Memory B cell (primary cell): Measurements from ENCODE around the gene ARHGAP20.
"Not testable (repeated sequence)": the region's sequence is repeated elsewhere in the genome, so short reads cannot be mapped to it uniquely, and the experiment has no call there.

Experiments
- ATAC-seq: fragments of 150-1000 bp; cut with Tn5 transposase; 2 replicates; pipeline ENCODE4 v1.10.0; 2021; ENCODE audit warnings: low read depth, mild to moderate bottlenecking, moderate library complexity
- DNase-seq, 2 donors: peaks; one replicate each; pipeline ENCODE4 v3.0.0; 2022; ENCODE audit warnings: low spot score in 2 of 2
- H3K27ac Mint-ChIP-seq: one replicate; pipeline ENCODE4 v1.8.0; 2022; ENCODE audit warnings: mild to moderate bottlenecking, moderate library complexity, mixed read lengths
- H3K27me3 Mint-ChIP-seq: one replicate; pipeline ENCODE4 v1.8.0; 2022; ENCODE audit warnings: mixed read lengths
- H3K36me3 Mint-ChIP-seq: one replicate; pipeline ENCODE4 v1.8.0; 2022; ENCODE audit warnings: mild to moderate bottlenecking, mixed read lengths
- H3K4me1 Mint-ChIP-seq: one replicate; pipeline ENCODE4 v1.8.0; 2022; ENCODE audit warnings: mixed read lengths
- H3K4me3 Mint-ChIP-seq: one replicate; pipeline ENCODE4 v1.8.0; 2022; ENCODE audit warnings: mild to moderate bottlenecking, moderate library complexity, mixed read lengths
- H3K9me3 Mint-ChIP-seq: one replicate; pipeline ENCODE4 v1.8.0; 2022; ENCODE audit warnings: mixed read lengths

The ARHGAP20 gene

DNA sequence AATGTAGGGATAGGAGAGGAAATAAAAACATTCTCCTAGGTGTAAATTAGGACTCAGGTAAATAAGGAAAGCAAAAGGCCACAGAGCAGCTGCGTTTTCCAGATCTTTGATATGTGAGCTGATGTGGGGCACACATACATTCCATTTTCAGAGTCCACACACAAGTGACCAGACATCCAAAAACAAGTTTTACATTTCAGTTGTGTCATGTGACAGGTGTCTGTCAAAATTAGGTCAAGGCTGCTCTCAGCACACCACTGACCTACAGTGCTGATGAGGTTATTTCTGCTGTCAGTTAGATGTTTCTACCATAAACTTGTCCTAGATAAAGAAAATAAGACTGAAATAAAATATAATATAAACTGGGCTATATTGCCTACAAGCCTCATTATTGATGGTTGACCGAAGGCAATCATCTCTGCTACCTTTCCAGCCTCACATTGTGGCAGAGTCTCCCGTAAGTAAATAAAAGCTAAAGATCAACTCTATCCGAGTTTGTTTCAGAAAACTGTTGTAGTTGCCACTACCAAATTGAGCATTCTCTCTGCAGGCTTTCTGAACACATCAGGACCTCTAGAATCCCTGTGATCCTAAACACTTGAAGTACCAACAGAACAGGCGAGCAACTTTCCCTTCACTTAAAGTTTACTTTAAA, 7.9 kb downstream of the ARHGAP20 start:
- H3K9me3 Mint-ChIP-seq, result no peaks in the 10 kb centered on the region
- H3K36me3 Mint-ChIP-seq, result no peaks in the 10 kb centered on the region
- no peak overlapping the region for H3K27ac Mint-ChIP-seq
- no peaks in the 10 kb centered on the region for H3K4me1 Mint-ChIP-seq
- H3K27me3 Mint-ChIP-seq, result peaks cover 3% of the 10 kb centered on the region
- DNase-seq (no peak), ATAC-seq (no peak)
- H3K4me3 Mint-ChIP-seq, result no peak overlapping the region

DNA sequence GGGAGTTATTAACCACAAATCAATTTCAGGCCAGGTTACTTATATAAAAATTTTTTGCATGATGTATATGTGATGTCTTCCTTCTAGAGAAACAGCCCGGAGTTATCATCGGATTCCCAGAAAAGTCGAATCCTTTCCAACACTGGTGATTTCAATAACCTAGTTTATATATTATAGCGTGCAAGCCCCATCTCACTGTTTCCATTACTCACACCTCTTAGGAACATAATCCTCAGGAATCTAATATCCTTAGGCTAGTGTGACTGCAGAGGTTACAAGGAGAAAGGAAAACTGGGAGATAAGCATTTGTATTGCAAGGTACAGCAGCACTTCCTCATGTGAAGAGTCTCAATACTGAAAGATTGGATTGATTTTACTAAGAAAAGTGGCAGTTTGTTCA, 20.3 kb downstream of the ARHGAP20 start:
- no peak for DNase-seq
- H3K27me3 Mint-ChIP-seq, result no peaks in the 10 kb centered on the region
- H3K4me1 Mint-ChIP-seq, result no peaks in the 10 kb centered on the region
- ATAC-seq, result no peak
- H3K9me3 Mint-ChIP-seq, result no peaks in the 10 kb centered on the region
- no peak overlapping the region for H3K4me3 Mint-ChIP-seq
- H3K27ac Mint-ChIP-seq, result no peak overlapping the region
- H3K36me3 Mint-ChIP-seq, result peaks cover 2% of the 10 kb centered on the region

DNA sequence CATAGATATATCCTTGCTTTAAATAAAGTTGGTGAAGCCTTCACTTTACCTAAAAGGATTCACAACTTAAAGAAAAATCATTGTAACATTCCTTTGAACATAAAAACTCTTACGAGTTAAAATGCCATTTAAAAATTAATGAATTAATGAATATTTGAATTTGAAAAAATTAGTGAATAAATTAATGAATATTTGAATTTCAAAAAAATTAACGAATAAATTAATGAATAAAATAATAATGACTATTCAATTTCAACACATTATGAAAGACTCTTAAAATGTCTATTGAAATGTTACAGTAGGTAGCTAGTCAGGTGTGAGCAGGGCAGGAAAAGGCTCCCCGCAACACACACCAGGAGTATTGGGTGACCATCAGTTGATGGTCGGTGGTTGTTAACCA, 22.9 kb downstream of the ARHGAP20 start:
- Mint-ChIP-seq H3K9me3 (no peaks in the 10 kb centered on the region), H3K27ac (no peak overlapping the region), H3K36me3 (peaks cover 2% of the 10 kb centered on the region), H3K4me3 (no peak overlapping the region), H3K4me1 (no peaks in the 10 kb centered on the region), H3K27me3 (no peaks in the 10 kb centered on the region)
- DNase-seq (no peak), ATAC-seq (no peak)

DNA sequence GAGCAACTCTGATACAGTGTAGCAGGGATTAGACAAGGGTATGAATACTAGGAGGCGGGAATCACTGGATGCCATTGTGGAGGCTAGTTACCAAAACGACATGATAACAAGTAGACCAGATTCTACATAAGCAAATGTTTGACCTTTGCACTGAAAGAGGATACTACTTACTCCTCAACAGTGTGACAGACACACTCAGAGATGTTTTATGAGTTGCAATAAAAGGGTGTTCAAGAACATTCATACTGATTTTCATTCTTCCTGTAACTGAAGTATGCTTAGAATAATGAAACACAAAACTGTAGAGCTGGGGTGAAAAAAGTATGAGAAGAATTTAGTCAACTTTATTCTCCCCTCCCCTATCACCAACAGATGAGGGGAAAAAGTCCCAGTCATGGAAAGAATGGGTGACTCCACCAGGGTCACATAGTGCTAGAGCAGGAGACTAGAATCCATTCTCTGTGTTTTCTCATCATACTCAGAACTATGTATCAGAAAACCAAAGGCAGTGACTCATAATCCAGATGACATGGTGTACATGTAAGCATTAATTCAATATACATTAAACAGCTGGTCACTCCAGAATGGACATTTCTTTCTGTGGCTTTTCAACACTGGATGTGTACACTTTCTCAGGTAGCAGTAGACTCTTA, 32.8 kb downstream of the ARHGAP20 start:
- Mint-ChIP-seq H3K27ac (no peak overlapping the region), H3K27me3 (no peaks in the 10 kb centered on the region), H3K4me3 (no peak overlapping the region), H3K4me1 (peaks cover 5% of the 10 kb centered on the region), H3K9me3 (no peaks in the 10 kb centered on the region), H3K36me3 (peaks cover 6% of the 10 kb centered on the region)
- no peak for ATAC-seq
- no peak for DNase-seq

DNA sequence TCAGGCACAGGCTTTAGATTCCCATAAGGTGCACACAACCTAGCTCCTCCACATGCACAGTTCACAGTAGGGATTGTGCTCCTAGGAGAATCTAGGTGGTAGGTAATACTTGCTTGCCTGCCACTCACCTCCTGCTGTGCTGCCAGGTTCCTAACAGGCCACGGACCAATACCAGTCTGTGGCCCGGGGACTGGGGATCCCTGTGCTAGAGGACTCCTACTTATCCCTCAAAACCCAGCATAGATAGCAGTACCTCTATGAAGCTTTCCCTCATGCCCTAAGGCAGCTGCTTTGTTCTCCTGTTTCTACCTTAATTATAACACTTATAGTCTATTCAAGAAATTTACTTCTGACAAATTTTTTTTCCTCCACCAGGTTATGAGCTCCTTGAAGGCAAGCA, 36.7 kb downstream of the ARHGAP20 start:
- H3K4me3 Mint-ChIP-seq, result no peak overlapping the region
- no peak overlapping the region for H3K27ac Mint-ChIP-seq

DNA sequence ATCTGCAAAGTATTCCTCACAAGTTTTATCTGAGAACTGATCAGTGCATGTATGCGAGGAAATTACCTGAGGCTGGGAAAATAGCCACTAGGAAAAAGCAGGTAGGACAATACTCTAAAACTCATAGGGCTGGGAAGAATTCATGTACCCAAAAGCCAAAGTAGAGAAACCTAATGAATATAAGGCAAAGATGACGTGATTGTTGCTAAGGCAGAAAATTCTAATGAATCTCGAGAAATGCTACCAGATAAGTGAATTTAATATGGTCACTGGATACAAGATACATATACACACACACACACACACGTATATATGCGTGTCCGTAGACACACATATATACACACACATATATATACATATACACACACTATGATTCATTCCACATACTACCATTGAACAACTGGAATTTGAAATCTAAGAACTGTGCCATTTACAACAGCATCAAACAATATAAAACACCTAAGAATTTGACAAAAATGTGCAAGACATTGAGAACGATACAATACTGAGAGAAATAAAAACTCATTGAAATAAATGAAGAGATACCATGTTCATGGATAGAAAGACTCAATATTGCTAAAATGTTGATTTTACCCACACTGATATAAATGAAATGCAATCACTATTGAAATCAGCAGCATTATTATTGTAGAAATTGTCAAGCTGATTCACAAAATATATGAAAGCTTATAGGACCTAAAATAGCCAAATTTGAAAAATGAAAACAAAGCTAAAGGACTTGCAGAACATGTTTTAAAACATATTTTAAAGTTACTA, 46.4 kb downstream of the ARHGAP20 start:
- Mint-ChIP-seq H3K27ac (no peak overlapping the region), H3K4me1 (no peaks in the 10 kb centered on the region)

More for the DNA sequence above, 36.7 kb downstream of the ARHGAP20 start:
- Mint-ChIP-seq H3K36me3 (peaks cover 9% of the 10 kb centered on the region), H3K9me3 (peaks cover 3% of the 10 kb centered on the region), H3K27me3 (no peaks in the 10 kb centered on the region), H3K4me1 (peaks cover 5% of the 10 kb centered on the region)
- ATAC-seq, result no peak
- no peak for DNase-seq

DNA sequence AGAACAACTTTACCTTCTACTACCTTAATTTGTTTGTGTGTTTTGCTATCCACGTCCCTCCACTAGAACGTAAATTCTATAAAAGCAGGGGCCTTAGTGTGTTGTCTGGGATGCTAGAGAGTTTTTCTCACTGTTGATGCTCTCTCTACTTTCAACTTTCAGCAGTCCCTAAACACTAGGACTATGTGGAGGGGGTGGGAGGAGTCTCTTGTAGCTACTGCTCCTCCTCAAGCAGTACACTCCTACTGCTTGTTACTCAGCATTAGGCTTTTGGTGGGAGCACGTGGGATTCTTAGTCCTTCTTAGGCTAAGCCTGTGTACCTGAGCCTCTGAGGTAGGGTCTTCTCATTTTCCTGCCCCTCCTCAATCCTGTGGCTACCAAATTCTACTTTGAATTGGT, 56.3 kb downstream of the ARHGAP20 start:
- Mint-ChIP-seq H3K4me3 (no peak overlapping the region), H3K27ac (no peak overlapping the region)

More for the DNA sequence above, 46.4 kb downstream of the ARHGAP20 start:
- peaks cover 3% of the 10 kb centered on the region for H3K36me3 Mint-ChIP-seq
- DNase-seq (no peak), ATAC-seq (no peak)
- no peak overlapping the region for H3K4me3 Mint-ChIP-seq
- H3K27me3 Mint-ChIP-seq, result no peaks in the 10 kb centered on the region
- peaks cover 2% of the 10 kb centered on the region for H3K9me3 Mint-ChIP-seq

DNA sequence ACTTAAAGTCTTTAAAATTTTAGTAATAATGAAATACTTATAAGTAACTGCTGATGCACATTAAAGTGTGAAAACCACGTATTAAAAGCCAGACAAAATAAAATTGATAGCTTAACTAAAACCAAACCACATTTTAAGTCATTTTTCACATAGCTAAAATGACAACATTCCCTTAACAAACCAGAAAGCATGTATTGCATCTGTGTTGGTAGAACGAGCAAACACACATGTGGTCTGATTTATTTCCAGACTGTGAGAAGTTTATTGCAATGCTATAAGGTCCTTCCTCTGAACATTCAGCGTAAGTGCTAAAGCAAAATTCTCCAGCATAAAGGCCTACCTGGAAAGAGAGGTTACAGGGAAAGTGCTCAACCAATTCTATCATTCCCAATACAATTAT, 57.8 kb downstream of the ARHGAP20 start:
- H3K9me3 Mint-ChIP-seq, result peaks cover 10% of the 10 kb centered on the region
- H3K27me3 Mint-ChIP-seq, result peaks cover 8% of the 10 kb centered on the region
- DNase-seq (no peak), ATAC-seq (no peak)
- no peak overlapping the region for H3K4me3 Mint-ChIP-seq
- H3K27ac Mint-ChIP-seq, result no peak overlapping the region
- H3K36me3 Mint-ChIP-seq, result peaks cover 13% of the 10 kb centered on the region
- H3K4me1 Mint-ChIP-seq, result no peaks in the 10 kb centered on the region

More for the DNA sequence above, 56.3 kb downstream of the ARHGAP20 start:
- DNase-seq, result no peak
- no peak for ATAC-seq
- Mint-ChIP-seq H3K27me3 (peaks cover 7% of the 10 kb centered on the region), H3K36me3 (peaks cover 11% of the 10 kb centered on the region), H3K4me1 (no peaks in the 10 kb centered on the region), H3K9me3 (peaks cover 9% of the 10 kb centered on the region)

DNA sequence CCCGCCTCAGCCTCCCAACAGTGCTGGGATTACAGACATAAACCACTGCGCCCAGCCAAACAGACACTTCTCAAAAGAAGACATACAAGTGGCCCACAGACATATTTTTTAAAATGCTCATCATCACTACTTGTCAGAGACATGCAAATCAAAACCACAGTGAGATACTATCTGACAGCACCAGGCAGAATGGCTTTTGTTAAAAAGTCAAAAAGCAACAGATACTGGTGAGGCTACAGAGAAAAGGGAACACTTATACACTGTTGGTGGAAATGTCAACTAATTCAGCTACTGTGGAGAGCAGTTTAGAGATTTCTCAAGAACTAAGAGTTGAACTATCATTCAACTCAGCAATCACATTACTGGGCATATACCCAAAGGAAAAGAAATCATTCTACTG, 67.0 kb downstream of the ARHGAP20 start:
- Mint-ChIP-seq H3K4me3 (no peak overlapping the region), H3K4me1 (no peaks in the 10 kb centered on the region), H3K36me3 (no peaks in the 10 kb centered on the region), H3K9me3 (no peaks in the 10 kb centered on the region), H3K27me3 (no peaks in the 10 kb centered on the region), H3K27ac (no peak overlapping the region)
- ATAC-seq (no peak), DNase-seq (no peak)

DNA sequence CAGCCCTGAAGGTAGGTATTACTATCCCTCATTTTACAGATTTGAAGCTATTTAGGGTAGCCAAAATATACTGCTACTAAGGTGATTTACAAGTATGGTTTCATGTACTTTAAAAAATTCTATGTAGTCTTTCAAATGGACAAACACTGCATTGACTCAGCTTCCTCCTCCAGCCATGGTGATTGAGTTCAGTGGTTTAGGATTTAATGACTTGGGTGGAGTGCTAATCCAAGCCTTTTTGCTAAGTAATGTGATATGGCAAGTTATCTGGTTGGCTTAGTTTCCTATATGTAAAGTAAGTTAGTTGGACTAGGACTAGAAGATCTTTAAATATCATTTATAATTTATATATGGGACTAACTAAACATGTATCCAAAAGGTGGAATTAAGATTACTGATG, 77.9 kb downstream of the ARHGAP20 start:
- peaks cover 2% of the 10 kb centered on the region for H3K9me3 Mint-ChIP-seq
- no peak overlapping the region for H3K4me3 Mint-ChIP-seq
- ATAC-seq (no peak), DNase-seq (no peak)
- no peaks in the 10 kb centered on the region for H3K4me1 Mint-ChIP-seq
- H3K27me3 Mint-ChIP-seq, result peaks cover 6% of the 10 kb centered on the region
- peaks cover 5% of the 10 kb centered on the region for H3K36me3 Mint-ChIP-seq
- no peak overlapping the region for H3K27ac Mint-ChIP-seq

DNA sequence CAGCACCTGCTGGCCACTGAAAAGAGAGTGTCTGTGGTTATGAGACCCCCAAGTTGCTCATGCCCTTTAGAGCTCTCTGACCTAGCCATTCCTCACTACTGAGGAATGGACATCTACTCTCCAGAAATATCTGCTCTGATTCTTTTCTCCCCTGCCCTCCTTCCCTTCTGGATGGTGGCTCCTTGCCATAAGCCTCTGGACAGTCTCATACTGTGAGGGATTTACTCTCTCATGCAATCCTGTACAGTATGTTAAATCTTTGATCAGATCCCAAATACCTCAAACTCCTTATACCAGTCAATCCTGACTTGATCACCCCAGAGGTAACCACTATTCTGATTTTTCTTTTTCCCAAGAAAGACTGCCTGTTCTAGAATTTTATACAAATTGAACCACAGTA, 80.7 kb downstream of the ARHGAP20 start:
- ATAC-seq (no peak), DNase-seq (no peak)
- no peak overlapping the region for H3K27ac Mint-ChIP-seq
- H3K4me1 Mint-ChIP-seq, result no peaks in the 10 kb centered on the region
- H3K4me3 Mint-ChIP-seq, result no peak overlapping the region
- no peaks in the 10 kb centered on the region for H3K9me3 Mint-ChIP-seq
- H3K27me3 Mint-ChIP-seq, result peaks cover 4% of the 10 kb centered on the region
- H3K36me3 Mint-ChIP-seq, result peaks cover 3% of the 10 kb centered on the region

DNA sequence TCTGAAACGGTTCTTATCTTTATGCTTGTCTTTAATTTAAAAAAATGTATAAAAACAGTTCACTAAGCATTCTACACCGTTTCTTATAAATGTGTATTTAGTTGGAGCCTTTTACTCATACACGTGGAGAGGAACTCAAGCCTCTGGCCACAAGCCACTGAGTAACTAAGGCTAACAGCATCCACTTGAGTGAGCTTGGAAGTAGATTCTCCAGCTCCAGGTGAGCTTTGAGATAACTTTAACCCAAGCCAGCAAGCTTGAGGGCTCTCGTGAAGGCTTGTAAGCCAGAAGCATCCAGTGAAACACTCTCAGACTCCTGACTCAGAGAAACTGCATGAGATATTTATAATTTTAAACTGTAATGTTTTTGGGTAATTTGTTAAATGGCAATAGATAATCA, 82.6 kb downstream of the ARHGAP20 start:
- H3K4me3 Mint-ChIP-seq, result no peak overlapping the region
- H3K36me3 Mint-ChIP-seq, result peaks cover 5% of the 10 kb centered on the region
- H3K4me1 Mint-ChIP-seq, result no peaks in the 10 kb centered on the region
- no peak for ATAC-seq
- H3K27me3 Mint-ChIP-seq, result peaks cover 4% of the 10 kb centered on the region
- H3K27ac Mint-ChIP-seq, result no peak overlapping the region
- H3K9me3 Mint-ChIP-seq, result no peaks in the 10 kb centered on the region
- no peak for DNase-seq

DNA sequence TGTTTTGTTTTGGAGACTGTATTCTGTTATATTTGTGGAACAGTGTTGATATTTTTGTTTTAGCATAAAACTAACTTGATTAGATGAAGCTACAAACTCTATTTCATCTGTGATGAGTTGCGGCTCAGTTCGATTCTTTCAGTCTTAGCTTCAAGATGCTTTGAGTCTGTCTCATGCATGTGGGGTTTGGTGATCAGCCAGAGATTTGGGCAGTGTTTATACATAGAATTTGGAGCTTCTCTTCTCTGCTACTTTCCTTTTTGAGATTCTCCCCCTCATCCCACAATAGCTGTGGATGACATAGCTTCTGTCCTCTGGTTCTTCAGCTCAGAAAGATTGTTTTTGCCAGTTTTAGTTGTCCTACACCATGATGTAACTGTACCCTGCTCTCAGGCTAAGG, 90.4 kb downstream of the ARHGAP20 start:
- Mint-ChIP-seq H3K4me3 (no peak overlapping the region), H3K27ac (no peak overlapping the region), H3K4me1 (no peaks in the 10 kb centered on the region), H3K27me3 (no peaks in the 10 kb centered on the region), H3K36me3 (peaks cover 10% of the 10 kb centered on the region), H3K9me3 (peaks cover 9% of the 10 kb centered on the region)
- no peak for ATAC-seq
- no peak for DNase-seq

DNA sequence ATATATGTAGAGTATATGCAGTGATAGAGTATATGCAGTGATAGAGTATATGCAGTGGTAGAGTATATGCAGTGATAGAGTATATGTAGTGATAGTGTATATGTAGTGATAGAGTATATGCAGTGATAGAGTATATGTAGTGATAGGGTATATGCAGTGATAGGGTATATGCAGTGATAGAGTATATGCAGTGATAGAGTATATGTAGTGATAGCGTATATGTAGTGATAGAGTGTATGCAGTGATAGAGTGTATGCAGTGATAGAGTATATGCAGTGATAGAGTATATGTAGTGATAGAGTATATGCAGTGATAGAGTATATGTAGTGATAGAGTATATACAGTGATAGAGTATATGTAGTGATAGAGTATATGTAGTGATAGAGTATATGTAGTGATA, 92.9 kb downstream of the ARHGAP20 start:
- not testable (repeated sequence) for H3K4me3 Mint-ChIP-seq, H3K9me3 Mint-ChIP-seq, H3K4me1 Mint-ChIP-seq, ATAC-seq, H3K27ac Mint-ChIP-seq, H3K27me3 Mint-ChIP-seq, DNase-seq
- H3K36me3 Mint-ChIP-seq, result peaks cover 11% of the 10 kb centered on the region
